GM12878 (cell line): ENCODE results near the gene IFT52. TPM values are rescaled to one million over a fixed set of nuclear protein-coding genes. Genes with fewer than 3 reads are reported as not detected.

Experiments
- ATAC-seq: fragments of 200-7000 bp; cut with Tn5 transposase; 3 replicates; pipeline ENCODE4 v1.9.1; 2020; ENCODE audit warnings: mild to moderate bottlenecking, moderate library complexity
- BruUV-seq: library from RNA; stranded (reverse); fragments of 400-500 nt; replicated peaks from 2 replicates; lab custom pipeline; 2021; lab: Mats Ljungman, UMichigan
- CTCF ChIA-PET: fragments of 300-600 bp; sonication (Branson Sonifier 250); formaldehyde crosslinking; extraction: SDS; loops from one replicate; lab custom pipeline; 2021; ENCODE audit warnings: inconsistent platforms; lab: Yijun Ruan, JAX
- POLR2A ChIA-PET: fragments of 350-600 bp; formaldehyde crosslinking; extraction: SDS; loops from one replicate; lab custom pipeline; 2021; ENCODE audit warnings: inconsistent platforms; lab: Charles Lee
- RAD21 ChIA-PET: fragments of 300-600 bp; sonication (Branson Sonifier 250); formaldehyde crosslinking; loops from one replicate; lab custom pipeline; 2023; ENCODE audit warnings: antibody characterized with exemption; ENCODE audit not compliant: unreplicated experiment; lab: Charles Lee
- SMC1A ChIA-PET: fragments of 300-600 bp; sonication (Branson Sonifier 250); formaldehyde crosslinking; loops from one replicate; lab custom pipeline; 2023; ENCODE audit not compliant: unreplicated experiment, uncharacterized antibody; lab: Charles Lee
- DNase-seq: peaks from one replicate; pipeline ENCODE4 v3.0.0-alpha.2; 2011; ENCODE audit warnings: low read depth, low spot score
- FAIRE-seq: peaks from 3 replicates; lab custom pipeline; 2011; peaks lifted over from hg19 to GRCh38; lab: Jason Lieb, UNC
- H2AFZ ChIP-seq: 2 replicates; pipeline ENCODE4 v1.6.0; 2011; ENCODE audit warnings: low read depth, low read length, control low read depth; ENCODE audit not compliant: control insufficient read depth
- H3K27ac ChIP-seq: 2 replicates; pipeline ENCODE4 v1.5.1; 2011; ENCODE audit warnings: control low read depth; ENCODE audit not compliant: control insufficient read depth, insufficient read depth
- H3K27me3 ChIP-seq, 2 experiments: replicated peaks in 1 of 2; 2 replicates each; pipeline versions ENCODE4 v1.6.0 to v1.6.1; 2011; ENCODE audit warnings: low read length in 1 of 2; ENCODE audit not compliant: control insufficient read depth in 2 of 2, insufficient read depth in 2 of 2
- H3K36me3 ChIP-seq, 2 experiments: 2 replicates each; pipeline ENCODE4 v1.5.1; 2011; ENCODE audit warnings: low read length in 1 of 2; ENCODE audit not compliant: control insufficient read depth in 2 of 2, insufficient read depth in 2 of 2
- H3K4me1 ChIP-seq: 2 replicates; pipeline ENCODE4 v1.6.1; 2011; ENCODE audit warnings: mild to moderate bottlenecking, low read length, moderate library complexity, mixed read lengths; ENCODE audit not compliant: control insufficient read depth, insufficient read depth
- H3K4me2 ChIP-seq: 2 replicates; pipeline ENCODE4 v1.6.0; 2011; ENCODE audit warnings: control low read depth; ENCODE audit not compliant: control insufficient read depth, insufficient read depth
- H3K4me3 ChIP-seq: fragments of 200-600 bp; sonication (generic); 2 replicates; pipeline ENCODE4 v1.5.1; 2016
- H3K79me2 ChIP-seq: 2 replicates; pipeline ENCODE4 v1.6.0; 2011; ENCODE audit warnings: low read length; ENCODE audit not compliant: control insufficient read depth, insufficient read depth
- H3K9ac ChIP-seq: 2 replicates; pipeline ENCODE4 v1.8.0; 2011; ENCODE audit warnings: low read length, control low read depth, mixed read lengths; ENCODE audit not compliant: control insufficient read depth, insufficient read depth
- H3K9me3 ChIP-seq: replicated peaks from 3 replicates; pipeline ENCODE4 v1.5.1; 2011; ENCODE audit warnings: mild to moderate bottlenecking, low read length; ENCODE audit not compliant: control insufficient read depth, insufficient read depth
- H4K20me1 ChIP-seq: 2 replicates; pipeline ENCODE4 v1.6.0; 2011; ENCODE audit not compliant: control insufficient read depth, insufficient read depth
- BMI1 ChIP-seq: fragments of 450-650 bp; IDR thresholded peaks from 2 replicates; pipeline ENCODE4 v1.6.1; 2016; ENCODE audit warnings: mild to moderate bottlenecking, moderate library complexity, borderline replicate concordance
- CBFB ChIP-seq: IDR thresholded peaks from 2 replicates; pipeline ENCODE4 v1.6.1; 2016; ENCODE audit warnings: antibody characterized with exemption, low read depth
- CHD4 ChIP-seq: fragments of 200-600 bp; sonication (generic); IDR thresholded peaks from 2 replicates; pipeline ENCODE4 v1.6.1; 2016; ENCODE audit warnings: mild to moderate bottlenecking
- HDAC6 ChIP-seq: fragments of 200-600 bp; sonication (generic); IDR thresholded peaks from one replicate; pipeline ENCODE4 v1.8.0; 2017; ENCODE audit warnings: antibody characterized with exemption; ENCODE audit not compliant: unreplicated experiment
- MLLT1 ChIP-seq: fragments of 450-650 bp; IDR thresholded peaks from 2 replicates; pipeline ENCODE4 v1.6.1; 2016; ENCODE audit warnings: mild to moderate bottlenecking
- MYB ChIP-seq: fragments of 150-350 bp; IDR thresholded peaks from 2 replicates; pipeline ENCODE4 v1.6.1; 2014; ENCODE audit warnings: mild to moderate bottlenecking, low read depth, low read length, borderline replicate concordance
- PRDM15 ChIP-seq: fragments of 450-650 bp; formaldehyde crosslinking; IDR thresholded peaks from 2 replicates; pipeline ENCODE4 v1.4.0; 2020; ENCODE audit warnings: mild to moderate bottlenecking, moderate library complexity
- RBBP5 ChIP-seq: fragments of 200-600 bp; sonication (generic); conservative IDR thresholded peaks from 2 replicates; pipeline ENCODE4 v1.6.1; 2016
- RELB ChIP-seq: fragments of 450-650 bp; IDR thresholded peaks from 2 replicates; pipeline ENCODE4 v1.6.1; 2017; ENCODE audit warnings: low read depth, mild to moderate bottlenecking, moderate library complexity
- SMARCA5 ChIP-seq: fragments of 450-650 bp; IDR thresholded peaks from 2 replicates; pipeline ENCODE4 v1.6.1; 2017; ENCODE audit warnings: mild to moderate bottlenecking
- TCF3 ChIP-seq: IDR thresholded peaks from 2 replicates; pipeline ENCODE4 v1.6.1; 2012; ENCODE audit warnings: low read depth, mild to moderate bottlenecking, low read length, borderline replicate concordance; ENCODE audit not compliant: insufficient read depth
- ZBED1 ChIP-seq: IDR thresholded peaks from 2 replicates; pipeline ENCODE4 v1.6.1; 2016; ENCODE audit warnings: borderline replicate concordance
- ZBTB40 ChIP-seq: fragments of 450-650 bp; IDR thresholded peaks from 2 replicates; pipeline ENCODE4 v1.6.1; 2016; ENCODE audit warnings: mild to moderate bottlenecking, moderate library complexity, borderline replicate concordance
- ZZZ3 ChIP-seq: IDR thresholded peaks from 2 replicates; pipeline ENCODE4 v1.6.1; 2011; ENCODE audit warnings: low read depth; ENCODE audit not compliant: control insufficient read depth, insufficient read length
- WGBS: methylation state at CpG from one replicate; pipeline ENCODE4 v1.1.6; 2016; ENCODE audit warnings: low lambda C conversion rate; ENCODE audit not compliant: insufficient replicate concordance, insufficient coverage; ENCODE audit errors: missing lambda C conversion rate; 5-methylcytosine and 5-hydroxymethylcytosine counted together
- in situ Hi-C: fragments of 300-500 bp; cut with MboI; formaldehyde crosslinking; loops from 9 replicates; pipeline ENCODE4 v1.14.3; 2018; ENCODE audit warnings: mixed read lengths
- intact Hi-C: fragments of 100-400 bp; cut with micrococcal nuclease; formaldehyde crosslinking; loops from one replicate; pipeline ENCODE4 v1.14.2; 2022; ENCODE audit not compliant: unreplicated experiment
- polyA plus RNA-seq, 11 experiments: library from polyadenylated mRNA; depleted of rRNA in 4 of 11; unstranded in 6 of 11; stranded (reverse) in 5 of 11; fragments of >200 nt; fragmentation: Nextera tagmentation in 4 of 11; fragmentation: Illumina TruSeq in 1 of 11; extraction: Ambion mirVana in 4 of 11; extraction: Trizol in 1 of 11; gene quantifications; 1 replicate in 1 of 11; 2 replicates in 10 of 11; pipeline versions ENCODE4 v1.2.1 to v1.2.3, GENCODE V29; 2011 to 2016; ENCODE audit warnings: inconsistent platforms in 2 of 11, missing spikeins in 2 of 11, low read depth in 1 of 11
- total RNA-seq, 4 experiments: library from RNA; depleted of rRNA in 3 of 4; stranded (reverse); fragments of >200 nt in 3 of 4; fragmentation: Illumina TruSeq in 1 of 4; extraction: Trizol in 1 of 4; gene quantifications; 2 replicates each; pipeline versions ENCODE4 v1.2.1 to v1.2.3, GENCODE V29; 2013 to 2021

The IFT52 gene
- total and polyA plus RNA-seq, 10 of the 15 experiments (the other 5 are each of a cell fraction or from before 2014, with no cell fraction given) = 18.1 to 30.5 (median 26.0) TPM

GRCh38 chr20:43570496-43570895 lies 20.2 kb upstream of the IFT52 start:
- in situ Hi-C loops = no loop called here
- FAIRE-seq = no peak
- ChIA-PET RAD21 (interaction anchor here (1.1 kb wide), 1 partner anchor 32 kb away, joined by 4 read pairs; no protein-coding TSS in a partner anchor), SMC1A (interaction anchor here (1.6 to 2.5 kb wide), 2 partner anchors 12 to 122 kb away, joined by 7 to 8 read pairs; partner anchors contain the start of gene SGK2), POLR2A (no interaction called here), CTCF (interaction anchor here (1.1 to 1.9 kb wide), 2 partner anchors 33 to 122 kb away, joined by 4 to 5 read pairs; no protein-coding TSS in a partner anchor)
- H3K27ac ChIP-seq = no peak overlapping the region
- no peak overlapping the region for H3K4me2 ChIP-seq
- 45% methylated on average over 10 of the region's 10 CpGs for WGBS
- no peaks in the 10 kb centered on the region for H3K9me3 ChIP-seq
- no TSS peak for BruUV-seq
- H3K36me3 ChIP-seq = no peaks in the 10 kb centered on the region
- no peak for ATAC-seq
- H3K27me3 ChIP-seq = no peaks in the 10 kb centered on the region
- intact Hi-C loops = no loop called here
- no peaks in the 10 kb centered on the region for H3K4me1 ChIP-seq
- no peak overlapping the region for H2AFZ ChIP-seq
- H3K79me2 ChIP-seq = no peaks in the 10 kb centered on the region
- no peak for DNase-seq
- H3K4me3 ChIP-seq = no peak overlapping the region
- H4K20me1 ChIP-seq = no peaks in the 10 kb centered on the region
- H3K9ac ChIP-seq = no peak overlapping the region
- no peak for TF ChIP-seq PRDM15 (CRISPR knock-in tag)
- TF ChIP-seq ZBTB40 = no peak
- no peak for TF ChIP-seq MYB
- no peak for TF ChIP-seq ZBED1
- TF ChIP-seq CHD4 = no peak
- TF ChIP-seq RELB = no peak
- no peak for TF ChIP-seq ZZZ3
- TF ChIP-seq CBFB = no peak
- no peak for TF ChIP-seq SMARCA5
- no peak for TF ChIP-seq HDAC6
- TF ChIP-seq BMI1 = no peak
- no peak for TF ChIP-seq RBBP5
- no peak for TF ChIP-seq TCF3
- TF ChIP-seq MLLT1 = no peak
